NCI-H146 treated with DMSO at 0.1 percent for 48 hours (cell line): Measurements from ENCODE around the gene CHRNB4.

Experiments
- DNase-seq: peaks from one replicate; lab custom pipeline; 2025; ENCODE audit not compliant: unreplicated experiment; lab: John Stamatoyannopoulos, UW

The CHRNB4 gene

DNA sequence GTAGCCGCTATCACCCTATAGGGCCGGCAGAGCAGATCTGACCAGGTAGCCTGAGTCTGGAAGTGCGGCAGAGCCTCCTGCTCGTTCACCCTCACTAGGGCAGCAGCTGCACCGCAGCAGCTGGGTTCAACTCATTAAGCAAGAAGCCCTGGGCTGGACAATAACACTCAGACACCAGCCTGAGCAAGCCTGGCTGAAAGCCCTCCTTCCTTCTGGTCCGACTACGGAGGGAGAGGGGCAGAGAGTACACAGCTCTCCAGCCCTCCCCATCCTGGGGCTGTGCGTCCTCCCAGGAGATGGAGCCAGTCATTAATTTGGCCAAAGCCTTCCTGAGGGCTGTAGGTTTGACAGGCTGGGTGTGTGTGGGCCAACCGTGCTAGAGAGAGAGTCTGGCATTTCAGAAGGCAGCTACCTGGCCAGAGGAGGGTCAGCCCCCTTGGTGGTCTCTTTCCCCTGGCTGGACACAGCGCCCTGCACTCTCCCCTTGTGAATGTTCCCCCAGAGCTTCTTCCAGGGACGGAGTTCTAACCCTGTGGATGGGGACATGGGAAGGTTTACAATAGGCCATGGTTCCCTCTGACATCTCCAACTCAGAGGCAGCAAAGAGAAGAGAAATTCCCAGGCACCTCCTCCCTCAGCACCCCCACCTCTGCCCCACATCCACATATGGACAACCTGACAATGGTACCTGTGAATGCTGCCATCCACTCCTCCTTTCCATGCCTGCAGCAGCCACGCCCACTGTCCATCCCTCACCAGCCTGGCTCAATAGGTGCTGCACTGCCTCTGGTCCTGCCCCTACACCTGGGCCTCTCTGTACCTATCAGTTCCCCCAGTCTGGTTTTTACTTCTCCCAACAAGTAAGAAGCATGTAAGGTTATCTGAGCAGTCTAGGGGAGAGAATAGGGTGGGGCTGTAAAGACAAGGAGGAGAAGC lies 6.5 kb downstream of the CHRNB4 start:
- no peak for DNase-seq

DNA sequence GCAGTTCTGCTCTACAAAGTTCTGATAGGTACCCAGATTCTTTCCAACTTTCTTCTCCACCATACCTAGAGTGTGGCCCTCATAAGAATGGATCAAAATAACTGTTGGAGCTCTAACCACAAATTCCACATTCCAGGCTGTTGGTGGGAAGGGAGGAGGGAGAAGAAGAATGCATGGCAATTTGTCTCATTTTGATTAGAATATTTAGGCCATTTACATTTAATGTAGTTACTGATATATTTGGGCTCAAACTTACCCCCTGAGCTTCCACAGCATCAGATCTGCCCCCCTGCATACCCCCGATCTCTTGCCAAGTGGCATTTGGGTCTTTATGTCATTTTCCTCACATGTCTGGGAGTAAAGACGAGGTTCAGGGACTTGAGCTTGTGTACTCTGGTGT lies 7.7 kb downstream of the CHRNB4 start:
- no peak for DNase-seq

DNA sequence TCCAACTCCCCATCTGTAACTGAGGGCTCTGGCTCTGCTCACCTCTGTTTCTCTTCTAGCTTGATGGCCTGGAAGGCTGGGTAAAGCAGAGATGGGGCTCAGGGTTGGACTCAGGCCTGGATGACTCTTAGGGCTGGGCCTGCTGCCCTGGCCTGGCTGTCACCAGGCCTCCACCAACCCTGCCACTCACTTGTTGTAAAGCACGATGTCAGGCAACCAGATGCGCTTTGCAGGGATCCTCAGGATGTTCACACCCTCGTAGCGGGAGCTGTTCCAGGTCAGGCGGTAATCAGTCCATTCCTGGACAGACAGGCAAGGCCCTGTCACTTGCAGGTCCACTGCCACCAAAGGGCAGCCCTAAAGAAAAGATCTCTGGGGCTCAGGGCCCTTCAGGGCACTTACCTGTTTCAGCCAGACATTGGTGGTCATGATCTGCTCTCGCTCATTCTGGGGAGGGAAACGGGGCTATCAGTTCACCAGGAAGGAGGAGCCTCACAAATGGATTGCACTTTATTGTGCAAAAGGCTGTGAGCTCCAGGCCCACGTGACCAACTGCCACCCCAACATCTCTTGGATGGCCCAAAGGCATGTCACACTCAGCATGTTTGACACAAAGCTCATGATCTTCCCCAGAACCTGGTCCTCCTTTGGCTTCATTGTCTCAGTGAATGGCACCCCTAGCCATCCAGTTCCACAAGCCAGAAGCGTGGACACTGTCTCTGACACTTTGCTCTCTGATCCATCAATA lies 9.9 kb downstream of the CHRNB4 start:
- DNase-seq = no peak

DNA sequence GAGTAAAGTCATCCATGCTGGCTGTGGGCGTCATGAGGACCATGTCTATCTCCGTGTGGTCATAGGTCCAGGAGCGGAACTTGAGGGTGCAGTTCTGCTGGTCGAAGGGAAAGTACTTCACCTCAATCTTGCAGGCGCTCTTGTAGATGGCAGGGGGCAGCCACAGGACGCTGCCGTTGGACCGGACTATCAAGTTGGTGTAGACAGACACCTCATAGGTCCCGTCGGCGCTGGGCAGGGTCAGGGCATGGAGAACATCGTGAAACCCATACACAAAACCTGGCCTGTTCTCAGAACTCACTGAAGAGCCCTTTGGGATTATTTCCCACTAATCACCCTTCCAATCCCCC lies 11.3 kb downstream of the CHRNB4 start:
- no peak for DNase-seq

DNA sequence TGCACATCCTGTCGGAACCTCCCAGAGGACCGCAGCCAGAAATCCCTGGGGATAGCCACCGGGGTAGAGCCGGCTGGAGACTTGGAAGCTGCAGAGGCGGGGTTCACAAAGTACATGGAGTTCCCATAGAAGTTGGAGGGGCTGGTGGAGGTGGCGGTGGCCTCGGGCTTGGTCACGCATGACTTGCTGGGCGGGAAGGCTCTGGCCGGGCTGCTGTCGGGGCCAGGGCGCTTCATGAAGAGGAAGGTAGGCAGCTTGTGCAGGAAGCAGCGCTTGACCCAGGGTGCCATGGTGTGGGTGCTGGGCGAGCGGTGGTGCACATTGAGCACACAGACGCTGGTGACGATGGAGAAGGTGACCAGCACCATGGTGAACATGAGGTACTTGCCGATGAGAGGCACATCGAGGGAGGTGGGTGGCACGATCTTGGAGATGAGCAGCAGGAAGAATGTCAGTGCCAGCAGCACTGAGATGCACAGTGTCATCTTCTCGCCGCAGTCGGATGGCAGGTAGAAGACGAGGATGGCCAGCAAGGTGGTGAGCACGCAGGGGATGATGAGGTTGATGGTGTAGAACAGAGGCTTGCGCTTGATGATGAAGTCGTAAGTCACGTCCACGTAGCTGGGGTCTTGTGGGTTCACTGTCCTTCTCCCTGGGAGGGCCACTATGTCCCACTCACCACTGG lies 11.8 kb downstream of the CHRNB4 start:
- no peak for DNase-seq

DNA sequence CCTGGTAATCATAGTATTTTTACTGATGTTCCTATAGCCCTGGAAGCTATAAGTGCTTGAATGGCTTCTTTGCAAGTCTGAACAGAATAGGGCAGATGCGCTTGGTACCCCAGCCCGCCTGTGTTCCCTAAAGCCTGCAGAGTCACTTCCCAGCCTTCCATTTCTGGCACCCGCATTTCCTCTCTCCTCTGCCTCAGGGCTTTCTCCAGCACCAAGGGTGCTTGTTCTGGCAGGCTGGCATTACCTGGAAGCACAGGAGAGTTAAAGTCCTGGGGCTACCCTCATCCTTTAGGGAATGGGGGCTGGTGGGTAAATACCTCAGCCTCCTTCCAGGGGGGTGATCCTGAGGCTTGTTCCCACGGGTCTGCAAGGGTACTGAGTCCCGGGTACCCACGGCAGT lies 12.8 kb downstream of the CHRNB4 start:
- DNase-seq = no peak

DNA sequence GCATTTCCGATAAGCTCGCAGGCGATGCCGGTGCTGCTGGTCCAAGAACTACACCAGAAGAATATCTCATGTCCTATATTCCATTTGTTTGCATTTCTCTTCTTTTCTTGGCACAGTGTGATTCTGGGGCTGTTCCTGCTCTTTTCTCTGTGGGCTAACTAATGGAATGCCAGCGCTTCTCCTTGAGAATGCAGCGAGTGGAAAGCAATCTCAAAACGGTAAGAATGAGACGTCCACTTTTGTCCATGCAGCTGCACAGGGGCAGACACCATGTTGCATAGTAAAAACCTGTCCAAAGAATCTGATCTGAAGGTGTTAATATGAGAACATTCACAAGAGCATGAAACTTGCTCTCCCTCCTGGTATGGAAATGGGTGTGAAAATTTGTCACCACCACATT lies 13.7 kb downstream of the CHRNB4 start:
- no peak for DNase-seq

DNA sequence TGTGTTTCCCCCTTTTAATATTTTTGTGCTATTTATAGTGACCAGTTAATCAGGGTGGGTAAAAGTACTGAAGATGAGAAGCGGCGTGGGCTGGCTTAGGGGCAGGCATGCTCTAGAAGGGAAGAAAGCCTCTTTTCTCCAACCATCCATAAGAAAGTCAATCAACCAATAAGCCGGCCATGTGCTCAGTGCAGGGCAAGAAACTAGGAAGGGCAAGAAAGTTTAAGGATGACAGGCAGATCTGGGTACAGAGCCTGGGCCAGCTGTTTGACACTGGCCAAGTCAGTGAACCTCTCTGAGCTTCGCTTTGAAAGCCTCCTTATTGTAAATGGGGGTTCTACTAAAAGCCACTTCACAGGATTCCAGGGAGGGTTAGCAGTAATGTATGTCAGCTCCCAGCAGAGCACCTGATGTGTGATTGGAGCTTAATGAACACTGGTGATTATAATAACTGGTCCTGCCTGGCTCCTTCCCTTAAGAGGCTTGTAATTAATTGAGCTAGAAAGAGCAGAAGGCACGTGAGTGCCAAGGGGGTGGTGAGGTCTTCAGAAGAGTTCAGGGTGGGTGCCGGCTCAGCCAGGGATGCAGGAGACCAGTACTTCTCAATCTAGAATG lies 14.5 kb downstream of the CHRNB4 start:
- DNase-seq = no peak

DNA sequence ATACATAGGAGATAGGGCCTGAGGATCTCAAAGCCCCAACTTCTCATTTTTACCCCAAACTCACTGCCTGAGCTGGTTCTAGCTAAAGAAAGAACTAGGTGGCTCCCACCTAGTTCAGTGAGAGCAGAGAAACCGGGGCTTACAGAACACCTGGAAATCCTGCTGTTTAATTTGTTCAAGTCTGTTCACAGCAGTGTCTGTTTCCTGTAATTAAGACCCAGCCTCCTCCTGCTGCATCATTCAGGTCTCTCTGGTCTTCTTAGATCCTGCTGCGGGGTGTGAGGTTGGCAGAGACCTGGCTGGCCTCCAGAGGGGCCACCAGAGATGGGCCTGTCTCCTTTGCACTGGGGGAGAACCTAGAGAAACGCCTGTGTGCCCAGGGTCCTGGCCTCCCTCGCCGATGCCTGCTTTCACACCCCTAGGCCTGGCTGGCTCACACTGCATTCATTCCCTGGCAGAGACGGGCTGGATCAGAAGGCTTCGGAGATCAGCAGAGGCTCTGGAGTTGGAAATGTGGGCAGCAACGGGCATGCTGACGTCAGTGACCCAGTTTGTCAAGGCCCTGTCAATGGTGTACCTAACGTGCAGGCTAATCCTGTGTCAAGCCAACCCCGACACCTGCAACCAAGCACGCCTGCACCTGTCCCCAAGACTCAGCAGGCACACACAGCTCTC lies 15.3 kb downstream of the CHRNB4 start:
- DNase-seq = peak; percentile 79

DNA sequence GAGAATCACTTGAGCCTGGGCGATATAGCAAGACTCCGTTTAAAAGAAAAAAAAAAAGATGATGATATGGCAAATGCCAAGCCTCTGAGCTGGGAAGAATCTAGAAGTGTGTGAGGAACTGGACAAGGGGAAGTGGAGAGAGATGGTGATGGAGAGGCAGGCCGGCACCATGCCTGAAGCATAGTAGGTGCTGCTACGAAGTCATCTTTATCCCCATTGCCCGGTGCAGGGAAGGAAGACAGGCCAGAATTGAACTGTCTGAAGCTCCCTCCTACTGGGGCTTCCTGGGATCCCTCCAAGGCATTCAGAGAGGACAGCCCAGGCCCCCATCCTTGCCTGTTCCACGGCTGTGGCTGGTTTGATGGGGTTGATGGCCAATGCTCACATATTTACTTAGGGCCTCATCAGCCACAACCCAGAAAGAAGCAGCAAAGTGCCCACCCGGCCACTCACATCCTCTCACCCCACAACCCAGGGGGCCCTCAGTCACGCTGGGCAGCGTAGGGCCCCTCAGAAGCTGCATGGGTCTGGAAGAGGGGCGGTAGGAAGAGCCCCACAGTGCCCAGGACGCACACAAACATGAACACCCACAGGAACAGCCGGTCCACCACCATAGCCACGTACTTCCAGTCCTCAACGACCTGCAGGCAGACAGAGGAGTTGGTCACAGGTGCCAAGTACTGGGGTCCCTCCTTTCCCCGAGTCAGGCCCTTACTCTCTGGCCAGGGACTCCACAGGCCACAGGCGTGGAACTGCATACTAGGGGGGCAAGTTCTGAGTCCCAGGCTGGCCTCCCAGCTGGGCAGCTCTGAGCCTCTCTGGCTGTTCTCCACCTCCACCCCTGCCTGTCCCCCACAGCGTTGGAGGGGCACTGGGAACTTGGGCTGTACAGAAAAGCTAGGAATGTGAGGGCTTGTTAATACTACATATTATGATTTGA lies 16.1 kb downstream of the CHRNB4 start:
- DNase-seq = no peak

DNA sequence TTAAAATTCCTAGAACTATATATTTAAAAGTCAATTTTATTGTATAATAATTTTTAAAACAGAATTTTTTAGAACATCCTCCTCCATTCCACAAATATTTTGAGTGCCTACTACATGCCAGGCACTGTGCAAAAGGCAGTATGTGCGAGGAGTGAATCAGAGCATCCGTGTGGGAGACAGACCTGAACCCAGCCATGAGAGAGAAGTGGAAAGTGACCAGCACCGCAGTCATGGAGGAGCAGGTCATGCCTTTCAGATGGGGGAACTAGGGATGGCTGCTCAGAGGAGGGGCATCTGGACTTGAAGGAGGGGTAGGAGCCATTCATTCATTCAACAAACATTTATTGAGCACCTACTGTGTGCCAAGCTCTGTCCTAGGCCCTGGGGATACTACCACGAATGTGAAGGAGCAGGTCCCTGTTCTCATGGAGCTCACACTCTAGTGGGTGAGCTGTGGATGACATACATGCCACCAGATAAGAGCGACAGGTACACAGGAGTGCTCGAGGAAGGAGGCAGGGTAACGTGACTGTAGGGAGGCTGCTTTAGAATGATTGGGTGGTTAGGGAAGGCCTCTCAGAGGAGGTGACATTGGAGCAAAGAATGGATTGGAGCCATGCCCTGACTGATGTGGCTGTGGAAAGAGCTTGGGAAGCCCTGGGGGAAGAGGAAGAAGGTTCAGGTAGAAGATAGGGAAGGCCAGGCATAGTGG lies 17.1 kb downstream of the CHRNB4 start:
- no peak for DNase-seq

DNA sequence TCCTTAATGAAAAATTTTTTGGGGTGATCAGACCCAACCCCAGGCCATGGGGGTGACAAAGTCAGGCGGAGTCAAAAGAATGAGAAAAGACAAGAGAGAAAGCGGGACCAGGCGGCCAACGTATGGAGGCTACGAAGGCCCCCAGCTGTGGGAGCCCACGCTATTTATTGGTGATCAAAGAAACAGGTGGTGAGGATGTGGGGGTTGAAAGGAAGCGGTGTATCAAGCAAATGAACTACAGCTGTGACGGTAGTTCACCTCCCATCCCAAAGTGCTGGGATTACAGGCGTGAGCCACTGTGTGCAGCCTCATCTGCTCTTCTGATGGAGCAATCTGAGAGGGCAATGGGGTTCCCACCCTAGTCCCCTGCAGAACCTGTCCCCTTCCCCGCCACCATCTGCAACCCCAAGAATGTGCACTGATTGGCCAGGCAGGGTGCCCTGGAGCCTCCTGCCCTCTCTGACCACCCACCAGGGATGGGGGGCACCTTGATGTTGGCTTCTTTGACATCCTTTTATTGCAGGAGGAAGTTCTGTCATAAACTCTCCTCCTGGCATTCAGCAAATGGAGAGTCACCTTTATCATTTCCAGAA lies 19.1 kb downstream of the CHRNB4 start:
- no peak for DNase-seq

DNA sequence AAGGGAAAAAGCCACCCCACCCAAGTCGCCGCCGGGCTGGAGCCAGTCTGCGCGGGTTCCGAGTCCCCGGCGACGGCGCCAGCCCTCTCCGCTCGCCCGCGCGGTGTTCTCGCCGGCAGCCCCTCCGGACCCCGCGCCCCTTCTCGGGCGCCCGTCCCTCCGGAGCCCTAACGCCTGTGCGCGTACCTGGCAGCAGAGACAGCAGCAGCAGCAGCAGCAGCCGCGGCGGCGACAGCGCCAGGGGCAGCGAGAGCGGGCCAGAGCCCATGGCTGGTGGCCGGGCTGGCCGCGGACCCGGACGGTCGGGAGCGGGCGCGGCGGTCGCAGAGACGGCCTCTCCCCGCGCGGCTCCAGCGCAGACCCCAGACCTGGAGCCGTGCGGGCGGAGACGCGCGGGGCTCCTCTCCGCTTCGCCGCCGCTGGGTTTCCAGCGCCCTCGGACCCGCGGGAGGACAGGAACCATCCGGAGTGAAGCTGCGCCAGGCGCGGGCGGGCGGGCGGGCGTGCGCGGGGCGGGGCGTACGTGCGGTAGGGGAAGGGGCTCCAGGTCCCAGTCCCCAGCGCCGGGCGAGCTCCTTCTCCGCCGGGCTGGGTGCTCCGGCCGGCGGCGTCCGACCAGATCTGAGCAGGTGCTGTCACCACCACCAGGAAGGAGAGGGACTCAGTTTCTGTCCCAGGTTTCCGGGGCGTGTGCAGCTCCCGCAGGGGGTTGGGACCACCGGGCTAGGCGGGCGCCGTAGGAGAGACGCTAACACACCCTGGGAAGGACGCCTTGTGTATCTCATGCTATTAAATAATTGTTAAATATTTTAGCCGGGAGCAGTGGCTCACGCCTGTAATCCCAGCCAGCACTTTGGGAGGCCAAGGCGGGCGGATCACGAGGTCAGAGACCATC lies 20.2 kb downstream of the CHRNB4 start, which contains the start of gene CHRNA3:
CHRNA3 (minus strand) TSS at position 470 of the 895 bp plus-strand sequence; CDS start at position 268, 202 bp downstream.
- peak; percentile 1 for DNase-seq

DNA sequence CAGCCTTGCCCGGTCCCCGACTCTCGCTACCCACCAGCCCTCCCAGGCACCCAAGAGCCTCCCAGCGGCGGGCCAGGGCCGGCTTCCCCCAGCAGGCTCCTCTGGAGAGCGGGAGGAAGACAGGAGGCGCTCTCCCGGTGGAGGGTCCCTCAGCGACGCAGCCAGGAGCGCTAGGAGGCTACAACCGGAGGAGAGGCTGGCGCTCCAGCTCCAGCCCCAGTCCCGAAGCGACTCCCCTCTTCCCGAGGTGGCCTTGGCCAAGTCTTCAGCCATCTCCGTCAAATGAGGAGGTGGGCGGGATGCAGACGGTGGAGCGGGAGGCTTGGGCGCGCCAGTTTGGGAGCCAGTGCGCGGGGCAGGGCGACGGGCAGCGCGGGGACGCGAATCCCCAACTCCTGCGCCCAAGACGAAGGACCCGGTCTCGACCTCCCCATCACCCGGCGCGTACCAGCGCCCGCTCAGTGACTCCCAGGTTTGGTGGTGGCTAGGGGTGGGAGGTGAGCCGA lies 20.9 kb downstream of the CHRNB4 start:
- DNase-seq = no peak

DNA sequence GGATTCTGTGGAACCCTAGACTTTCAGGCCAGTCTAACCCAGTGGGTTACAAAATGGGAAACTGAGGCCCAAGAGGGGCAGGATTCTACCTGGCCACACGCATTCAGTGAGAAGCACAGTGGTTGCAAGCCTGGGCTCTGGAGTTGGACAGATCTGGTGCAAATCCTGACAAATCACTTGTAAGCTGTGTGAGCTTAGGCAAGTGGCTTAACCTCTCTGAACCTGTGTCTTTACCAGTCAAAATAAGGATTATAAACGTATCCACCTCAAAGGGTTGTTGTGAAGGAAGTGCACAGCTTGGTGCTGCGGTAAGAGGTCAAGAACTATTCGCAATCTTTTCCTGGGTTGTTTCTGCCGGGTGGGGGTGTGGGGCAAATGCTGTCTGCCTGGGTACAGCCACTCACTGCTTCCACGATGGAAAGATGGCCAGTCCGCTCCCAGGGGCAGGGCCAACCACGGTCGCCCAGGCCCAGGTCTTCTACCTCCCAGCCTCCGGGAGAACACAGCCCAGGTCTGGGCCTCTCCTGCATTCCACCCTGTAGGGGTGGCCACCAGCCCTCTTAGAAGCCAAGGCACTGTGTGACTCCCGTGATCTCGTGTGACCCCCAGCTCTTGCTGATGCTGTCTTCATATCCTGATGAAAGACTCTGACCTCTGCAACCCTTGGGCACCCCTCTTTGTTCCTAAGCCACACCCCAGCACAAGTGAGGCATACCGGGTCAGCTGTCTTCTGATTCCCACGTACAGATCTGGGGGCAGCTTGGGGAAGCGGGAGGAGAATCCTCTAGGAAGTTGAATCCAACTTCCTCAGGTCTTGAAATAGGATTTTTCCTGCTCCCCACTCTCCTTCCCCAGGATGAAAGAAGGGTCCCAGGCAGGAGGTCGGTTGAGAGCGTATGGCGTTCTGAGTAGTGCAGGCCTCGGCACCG lies 21.7 kb downstream of the CHRNB4 start:
- DNase-seq = no peak

DNA sequence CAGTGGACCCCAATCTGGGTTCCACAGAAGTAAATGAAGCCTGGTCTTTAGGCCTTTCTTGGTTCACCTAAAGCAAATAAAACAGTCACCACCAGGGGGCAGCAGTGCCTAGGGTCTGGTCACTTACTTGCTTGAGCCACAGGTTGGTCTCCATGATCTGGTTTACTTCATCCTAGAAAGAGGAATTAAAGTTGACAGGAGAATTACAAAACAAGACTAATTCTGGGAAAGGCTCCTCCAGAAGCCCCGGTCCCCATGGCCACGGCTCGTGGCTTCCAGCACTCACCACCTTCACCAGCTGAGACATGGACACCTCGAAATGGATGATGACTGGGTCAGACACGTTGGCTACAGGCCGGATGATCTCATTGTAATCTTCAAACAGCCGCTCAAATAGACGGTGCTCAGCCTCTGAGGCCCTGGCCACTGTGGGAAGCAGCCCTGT lies 22.5 kb downstream of the CHRNB4 start:
- DNase-seq = peak; percentile 48
